SH-SY5Y (cell line): ENCODE measurements around the gene KIF25.

Source experiments
- GATA2 ChIP-seq: IDR thresholded peaks from 2 replicates; pipeline ENCODE4 v1.6.1; 2011; ENCODE audit warnings: mild to moderate bottlenecking, low read depth, low read length
- GATA3 ChIP-seq: IDR thresholded peaks from 2 replicates; pipeline ENCODE4 v1.6.1; 2011; ENCODE audit warnings: low read depth, mild to moderate bottlenecking, low read length, moderate library complexity

- TF ChIP-seq GATA2 (no peak), GATA3 (no peak)
Measured at GRCh38 chr6:168041928-168042327, 44.5 kb downstream of the KIF25 start.
